Epithelial cell of esophagus (primary cell): Measurements from ENCODE around the gene AIPL1.

Experiments
- DNase-seq: peaks from one replicate; pipeline ENCODE4 v3.0.0; 2010; ENCODE audit warnings: low read depth
- H3K4me3 ChIP-seq: 2 replicates; pipeline ENCODE4 v1.5.1; 2011; ENCODE audit warnings: mild to moderate bottlenecking, low read length, control low read depth
- TF ChIP-seq, protein P1 (sequence below): IDR thresholded peaks from 2 replicates; pipeline ENCODE4 v1.5.1; 2011; ENCODE audit warnings: low read depth, mild to moderate bottlenecking, low read length, control low read depth, inconsistent platforms; ENCODE audit not compliant: insufficient read depth; ENCODE audit errors: missing control alignments

AIPL1 gene

DNA sequence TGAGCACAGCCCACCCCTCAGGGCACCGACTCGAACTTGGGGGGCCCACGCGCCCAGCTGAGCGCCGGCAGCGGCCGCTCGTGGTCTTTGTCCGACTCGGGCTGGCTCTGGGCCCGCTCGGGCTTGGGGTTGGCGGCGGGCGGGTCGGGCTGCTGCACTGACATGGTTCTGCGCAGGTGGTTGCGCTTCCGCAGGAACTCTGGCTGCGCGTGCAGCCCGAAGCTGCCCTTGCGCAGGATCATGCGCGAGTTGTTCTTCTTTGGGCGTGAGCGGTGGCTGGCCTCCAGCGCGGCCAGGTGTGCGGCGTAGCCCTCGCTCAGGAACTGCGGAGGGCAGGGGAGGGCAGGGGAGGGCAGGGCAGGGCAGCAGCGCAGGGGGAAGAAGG, 20.4 kb upstream of the AIPL1 start:
- H3K4me3 ChIP-seq = no peak overlapping the region
- DNase-seq = peak; percentile 30
- TF ChIP-seq, protein P1, sequence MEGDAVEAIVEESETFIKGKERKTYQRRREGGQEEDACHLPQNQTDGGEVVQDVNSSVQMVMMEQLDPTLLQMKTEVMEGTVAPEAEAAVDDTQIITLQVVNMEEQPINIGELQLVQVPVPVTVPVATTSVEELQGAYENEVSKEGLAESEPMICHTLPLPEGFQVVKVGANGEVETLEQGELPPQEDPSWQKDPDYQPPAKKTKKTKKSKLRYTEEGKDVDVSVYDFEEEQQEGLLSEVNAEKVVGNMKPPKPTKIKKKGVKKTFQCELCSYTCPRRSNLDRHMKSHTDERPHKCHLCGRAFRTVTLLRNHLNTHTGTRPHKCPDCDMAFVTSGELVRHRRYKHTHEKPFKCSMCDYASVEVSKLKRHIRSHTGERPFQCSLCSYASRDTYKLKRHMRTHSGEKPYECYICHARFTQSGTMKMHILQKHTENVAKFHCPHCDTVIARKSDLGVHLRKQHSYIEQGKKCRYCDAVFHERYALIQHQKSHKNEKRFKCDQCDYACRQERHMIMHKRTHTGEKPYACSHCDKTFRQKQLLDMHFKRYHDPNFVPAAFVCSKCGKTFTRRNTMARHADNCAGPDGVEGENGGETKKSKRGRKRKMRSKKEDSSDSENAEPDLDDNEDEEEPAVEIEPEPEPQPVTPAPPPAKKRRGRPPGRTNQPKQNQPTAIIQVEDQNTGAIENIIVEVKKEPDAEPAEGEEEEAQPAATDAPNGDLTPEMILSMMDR = no peak

DNA sequence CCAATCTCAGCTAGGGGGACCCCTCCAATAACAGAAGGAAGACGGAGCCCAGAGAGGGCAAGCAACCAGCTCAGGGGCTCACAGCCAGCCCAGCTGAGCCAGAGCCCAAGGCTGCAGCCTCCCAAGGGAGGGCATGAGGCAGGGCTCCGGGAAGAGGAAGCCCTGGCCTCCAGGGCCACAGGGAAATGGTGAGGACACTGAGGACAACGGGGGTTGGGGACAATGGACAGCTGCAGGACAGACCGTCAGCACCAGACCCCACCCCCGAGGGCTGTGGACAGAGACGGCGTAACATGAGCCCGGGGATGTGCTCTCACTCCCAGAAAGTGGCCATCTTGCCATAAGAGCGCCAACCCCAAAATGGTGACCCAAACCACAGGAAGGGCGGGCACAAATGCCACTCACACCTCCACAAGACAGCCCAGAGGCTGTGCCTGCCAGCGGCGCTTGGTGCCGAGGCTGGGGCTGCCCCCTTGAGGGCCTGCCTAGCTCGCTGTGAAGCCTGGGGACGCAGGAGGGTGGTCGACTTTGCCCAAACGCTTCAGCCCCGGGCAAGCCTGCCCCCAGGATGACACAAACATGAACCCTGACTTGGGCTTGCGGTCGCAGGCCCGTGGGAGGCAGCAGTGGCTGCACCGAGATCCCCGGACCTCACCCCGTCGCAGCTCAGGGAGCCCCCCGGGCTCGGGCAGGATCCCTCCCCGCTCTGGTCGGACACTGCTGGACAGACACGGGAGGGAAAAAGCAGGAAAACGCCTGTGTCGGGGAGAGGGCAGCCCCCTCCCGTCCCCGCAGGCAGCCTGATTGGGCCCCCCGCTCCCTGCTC, 19.8 kb upstream of the AIPL1 start:
- TF ChIP-seq, protein P1 = no peak
- DNase-seq = no peak
- no peak overlapping the region for H3K4me3 ChIP-seq

DNA sequence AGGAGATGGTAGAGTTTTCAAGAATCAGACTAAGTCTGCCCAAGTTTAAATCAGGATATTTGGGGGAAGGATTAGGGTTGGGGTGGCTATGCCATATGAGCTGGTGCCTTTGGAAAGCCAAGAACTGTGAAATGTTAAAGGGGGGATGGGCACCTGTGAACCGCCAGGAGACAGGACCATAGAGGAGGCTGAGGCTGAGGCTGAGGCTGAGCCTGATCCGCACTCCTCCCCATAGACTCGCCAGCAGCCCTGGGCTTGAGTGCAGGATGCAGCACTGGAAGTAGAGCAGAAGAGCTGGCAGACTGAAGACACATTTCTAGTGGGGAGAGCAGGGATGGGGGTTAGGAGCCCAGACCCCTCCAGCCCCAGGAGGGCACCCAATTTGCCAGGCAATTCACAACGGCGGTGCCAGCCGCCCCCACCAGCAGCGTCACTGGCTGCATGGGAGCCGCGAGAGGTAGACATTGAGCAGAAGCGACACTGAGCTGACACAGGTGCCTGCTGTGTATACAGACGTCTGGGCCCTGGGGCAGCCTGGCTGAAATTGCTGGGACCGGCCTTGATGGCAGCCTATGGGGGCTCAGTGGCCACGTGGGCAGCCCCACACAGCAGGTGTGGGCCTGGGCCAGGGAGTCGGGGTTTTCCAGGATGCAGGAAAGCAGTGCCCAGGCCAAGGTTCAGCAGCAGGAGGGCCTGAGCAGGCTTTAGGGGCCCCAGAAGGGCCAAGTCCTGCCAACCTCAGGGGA, 18.5 kb upstream of the AIPL1 start:
- no peak overlapping the region for H3K4me3 ChIP-seq
- no peak for DNase-seq
- TF ChIP-seq, protein P1 = no peak

DNA sequence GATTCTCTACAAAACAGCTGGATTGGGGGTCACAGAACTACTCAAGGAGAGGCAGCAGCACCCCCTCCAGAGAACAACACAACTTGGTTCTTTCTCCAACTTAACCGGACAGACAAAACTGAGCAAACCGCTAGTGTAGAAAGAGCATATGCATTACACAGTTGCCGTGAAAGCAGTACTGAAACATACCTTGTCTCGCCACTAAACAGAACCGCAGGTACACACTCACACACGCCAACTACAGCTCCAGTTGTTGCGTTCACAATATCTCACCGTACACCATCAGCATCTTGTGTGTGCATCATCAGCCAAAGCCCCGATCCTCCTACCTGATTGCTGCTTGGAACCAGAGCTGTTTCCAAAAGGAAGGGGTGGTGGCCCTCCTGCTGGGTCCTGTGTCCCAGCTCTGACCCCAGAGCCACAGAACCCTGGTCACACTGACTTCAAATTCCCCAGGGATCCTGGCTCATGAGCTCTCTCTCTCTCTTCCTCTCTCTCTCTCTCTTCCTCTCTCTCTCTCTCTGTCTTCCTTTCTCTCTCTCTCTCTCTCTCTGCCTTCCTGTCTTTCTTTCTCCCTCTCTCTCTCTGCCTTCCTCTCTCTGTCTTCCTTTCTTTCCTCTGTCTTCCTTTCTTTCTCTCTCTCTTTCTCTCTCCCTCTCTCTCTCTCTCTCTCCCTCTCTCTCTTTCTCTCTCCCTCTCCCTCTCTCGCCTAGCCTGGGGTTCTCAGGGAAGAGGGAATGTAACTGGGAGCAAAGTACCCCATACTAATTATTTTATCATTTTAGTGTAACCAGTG, 17.7 kb upstream of the AIPL1 start:
- DNase-seq = no peak
- H3K4me3 ChIP-seq = no peak overlapping the region
- TF ChIP-seq, protein P1 = no peak

DNA sequence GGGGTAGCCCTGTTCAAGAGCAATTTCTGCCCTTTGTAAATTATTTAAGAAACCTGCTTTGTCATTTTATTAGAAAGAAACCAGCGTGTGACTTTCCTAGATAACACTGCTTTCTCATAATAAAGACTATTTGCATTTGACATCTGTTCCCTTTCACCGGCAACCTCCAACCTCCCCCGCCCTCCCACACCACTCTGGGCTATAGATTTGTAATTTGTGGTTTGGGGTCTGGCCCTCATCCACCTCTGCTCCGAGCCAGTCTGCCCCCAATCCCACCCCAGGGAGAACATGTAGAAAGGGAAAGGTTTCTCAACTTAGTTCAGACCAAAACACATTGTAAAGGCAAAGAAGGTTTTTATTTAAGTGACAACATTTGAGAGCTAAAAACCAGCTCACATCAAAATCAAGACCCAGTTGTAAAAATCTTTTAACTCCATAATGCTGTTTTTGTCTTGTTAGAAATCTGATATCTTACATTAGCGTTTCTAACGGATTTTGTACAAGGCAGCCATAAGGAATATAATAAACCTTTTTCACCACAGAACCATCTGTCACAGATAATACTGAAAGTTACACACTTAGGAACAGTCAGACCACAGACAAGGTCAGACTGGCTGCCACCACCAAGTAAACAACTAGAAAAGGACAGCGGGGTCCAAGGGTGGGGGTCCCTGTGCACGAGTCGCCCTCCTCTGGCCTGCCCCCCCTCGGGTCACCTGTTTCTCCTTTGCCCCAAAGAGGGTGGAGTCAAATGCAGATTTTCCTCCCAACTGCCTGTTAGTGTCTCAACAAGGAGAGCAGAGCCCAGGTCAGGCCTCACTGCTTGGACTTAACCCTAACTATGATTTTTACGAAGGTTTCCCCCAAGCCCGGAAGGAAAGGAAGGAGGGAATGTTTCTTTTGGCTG, 16.3 kb upstream of the AIPL1 start:
- DNase-seq = no peak
- TF ChIP-seq, protein P1 = no peak
- H3K4me3 ChIP-seq = no peak overlapping the region

DNA sequence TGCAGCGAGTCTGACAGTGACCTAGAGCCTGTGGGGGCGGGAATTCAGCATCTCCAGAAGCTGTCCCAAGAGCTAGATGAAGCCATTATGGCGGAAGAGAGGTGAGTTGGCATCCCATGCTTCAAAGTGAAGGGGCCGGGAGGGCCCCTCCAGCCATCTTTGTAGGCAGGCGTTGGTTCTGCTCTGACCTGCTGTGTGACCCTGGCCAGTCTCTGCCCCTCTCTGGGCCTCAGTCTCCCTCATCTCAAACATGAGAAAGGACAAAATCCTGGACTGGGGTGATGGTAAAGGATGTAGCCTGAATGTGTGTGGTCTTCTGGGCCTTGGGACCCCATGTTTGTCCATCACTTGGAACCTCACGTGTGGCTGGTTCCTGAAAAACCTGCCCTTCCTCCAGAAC, 14.4 kb upstream of the AIPL1 start:
- no peak for DNase-seq
- TF ChIP-seq, protein P1 = no peak
- H3K4me3 ChIP-seq = no peak overlapping the region
